GM21723 (cell line): Measurements from ENCODE around the gene CLCN7.

Source experiments
- ATAC-seq: cut with Tn5 transposase; IDR thresholded peaks from one replicate; pipeline ENCODE4 v1.9.1; 2021; ENCODE audit warnings: mild to moderate bottlenecking, moderate library complexity; ENCODE audit not compliant: unreplicated experiment

CLCN7 gene

GRCh38 chr16:1431497-1432270 lies 43.1 kb downstream of the CLCN7 start:
- ATAC-seq: no peak

GRCh38 chr16:1430759-1431496 lies 43.9 kb downstream of the CLCN7 start, which contains the start of gene PERCC1:
TSS of gene PERCC1 (plus strand) at chr16:1431078. CDS start at chr16:1432594, 1,516 bp downstream.
- ATAC-seq: no peak

GRCh38 chr16:1430214-1430758 lies 44.5 kb downstream of the CLCN7 start:
- ATAC-seq: no peak

GRCh38 chr16:1429631-1430030 lies 45.2 kb downstream of the CLCN7 start:
- no peak for ATAC-seq

- ATAC-seq: no peak
Measured at GRCh38 chr16:1429012-1429411, 45.8 kb downstream of the CLCN7 start.

- ATAC-seq: no peak
Measured at GRCh38 chr16:1428511-1428910, 46.3 kb downstream of the CLCN7 start.

GRCh38 chr16:1427473-1428461 lies 47.1 kb downstream of the CLCN7 start:
- ATAC-seq: no peak

GRCh38 chr16:1426734-1427471 lies 47.9 kb downstream of the CLCN7 start:
- no peak for ATAC-seq

GRCh38 chr16:1425616-1426370 lies 49.0 kb downstream of the CLCN7 start:
- no peak for ATAC-seq

GRCh38 chr16:1424028-1424427 lies 50.8 kb downstream of the CLCN7 start:
- no peak for ATAC-seq

GRCh38 chr16:1422076-1422475 lies 52.8 kb downstream of the CLCN7 start:
- ATAC-seq: no peak

- no peak for ATAC-seq
Measured at GRCh38 chr16:1420111-1420539, 54.7 kb downstream of the CLCN7 start.

- ATAC-seq: no peak
Measured at GRCh38 chr16:1416521-1416941, 58.3 kb downstream of the CLCN7 start.

GRCh38 chr16:1414532-1415260 lies 60.1 kb downstream of the CLCN7 start, which contains the start of gene UNKL:
TSS of gene UNKL (minus strand) at chr16:1414704. CDS start at chr16:1414691, 13 bp downstream.
- ATAC-seq: peak; percentile 34

- peak; percentile 40 for ATAC-seq
Measured at GRCh38 chr16:1413684-1414531, 60.9 kb downstream of the CLCN7 start.

- no peak for ATAC-seq
Measured at GRCh38 chr16:1412847-1413246, 62.0 kb downstream of the CLCN7 start.

GRCh38 chr16:1408171-1408837 lies 66.5 kb downstream of the CLCN7 start:
- peak; percentile 70 for ATAC-seq
